Measurements from ENCODE around the gene ITPKC. TPM values are rescaled to one million over a fixed set of nuclear protein-coding genes. Genes with fewer than 3 reads are reported as not detected.

The ITPKC gene
- total and polyA plus RNA-seq, 9 of the 15 experiments (the other 6 are each of a cell fraction or from before 2014, with no cell fraction given), result 0.08 to 9.3 (median 5.8) TPM

GRCh38 chr19:40705950-40706619 is 10.8 kb upstream of the ITPKC start (continued):
- TF ChIP-seq NR2C1 (IDR thresholded peaks at IDR 0.05) (no peak), NR2C1 (tag; IDR thresholded peaks at IDR 0.05) (no peak), ID3 (CRISPR knock-in tag; IDR thresholded peaks at IDR 0.05) (no peak), ID3 (tag; IDR thresholded peaks at IDR 0.05) (no peak), TBP (optimal IDR thresholded peaks at IDR 0.05; ENCODE audit: low read depth, low read length) (no peak), KLF10 (CRISPR knock-in tag; IDR thresholded peaks at IDR 0.05) (no peak)

- FAIRE-seq (no peak), ATAC-seq (no peak), DNase-seq (ENCODE audit: extremely low read depth in 1 of 4, low spot score in 3 of 4) (no peak)
- Histone ChIP-seq H3K9ac (ENCODE audit: insufficient read depth in 1 of 2, low read depth in 2 of 2, low read length in 2 of 2) (no peak overlapping the region), H3K4me3 (no peak overlapping the region), H3K36me3 (ENCODE audit: control insufficient read depth, insufficient read depth, low read length) (peaks cover 54% of the 10 kb centered on the region; the same call in 2 of the 3 replicates), H3K9me1 (ENCODE audit: control insufficient read depth, insufficient read depth, low read length) (no peaks in the 10 kb centered on the region), H4K20me1 (replicated peaks; ENCODE audit: control insufficient read depth, insufficient read depth, low read length) (no peaks in the 10 kb centered on the region), H3K4me1 (replicated peaks in 1 of 2; ENCODE audit: control insufficient read depth in 2 of 2, insufficient read depth in 2 of 2, low read length in 2 of 2) (peaks cover 5 to 16% of the 10 kb centered on the region in 2 experiments; a peak in 3 of 5 replicates), H3K9me3 (replicated peaks; ENCODE audit: control insufficient read depth, insufficient read depth, low read depth, low read length) (no peaks in the 10 kb centered on the region), H3K79me2 (ENCODE audit: control insufficient read depth, insufficient read depth, low read length) (no peaks in the 10 kb centered on the region), H3K27me3 (ENCODE audit: control insufficient read depth in 2 of 2, insufficient read depth in 2 of 2, low read length in 2 of 2) (no peaks in the 10 kb centered on the region), H2AFZ (ENCODE audit: low read depth, low read length) (no peak overlapping the region), H3K4me2 (ENCODE audit: insufficient read depth, low read length) (no peak overlapping the region), H3K27ac (ENCODE audit: extremely low read depth, low read depth, low read length) (no peak overlapping the region)
- ChIA-PET POLR2A (interaction anchor here (0.6 to 1.1 kb wide), 3 partner anchors 11 to 1873 kb away, joined by 3 read pairs; no protein-coding TSS in a partner anchor), CTCF (ENCODE audit: low intra/inter-chr PET ratio) (no interaction called here)
- in situ Hi-C loops (cut with MboI), result no loop called here
- intact Hi-C loops (cut with micrococcal nuclease), result no loop called here
- BruUV-seq (replicated peaks), result no TSS peak
- TF ChIP-seq IRF2 (CRISPR knock-in tag; IDR thresholded peaks at IDR 0.05), result no peak
- no peak for TF ChIP-seq NFE2L1 (tag; IDR thresholded peaks at IDR 0.05; ENCODE audit: borderline replicate concordance, low read depth)
- no peak for TF ChIP-seq RBM14 (IDR thresholded peaks at IDR 0.05; ENCODE audit: borderline replicate concordance, insufficient read depth, low read depth, low read length)
- TF ChIP-seq NFATC3 (IDR thresholded peaks at IDR 0.05), result no peak
- no peak for TF ChIP-seq GABPA (tag; conservative IDR thresholded peaks at IDR 0.05; ENCODE audit: low read depth)
- WGBS (ENCODE audit: insufficient coverage, low coverage, missing lambda C conversion rate), result 88% methylated on average over 7 of the region's 7 CpGs
Observed at GRCh38 chr19:40707615-40708014, 9.3 kb upstream of the ITPKC start.
